ENCODE results near the gene FAM170B. TPM values are rescaled to one million over a fixed set of nuclear protein-coding genes. Genes with fewer than 3 reads are reported as not detected.

The FAM170B gene
- total RNA-seq, 2 donors from 2014 or later: not detected

GRCh38 chr10:49158915-49159314 lies 25.1 kb upstream of the FAM170B start:
- DNase-seq (ENCODE audit: low spot score): no peak
- Histone ChIP-seq H3K27ac (no peak overlapping the region), H3K36me3 (no peaks in the 10 kb centered on the region), H3K27me3 (no peaks in the 10 kb centered on the region), H3K4me3 (no peak overlapping the region), H3K9me3 (no peaks in the 10 kb centered on the region), H3K4me1 (no peaks in the 10 kb centered on the region)
- TF ChIP-seq CTCF (IDR thresholded peaks at IDR 0.05): no peak

DNA sequence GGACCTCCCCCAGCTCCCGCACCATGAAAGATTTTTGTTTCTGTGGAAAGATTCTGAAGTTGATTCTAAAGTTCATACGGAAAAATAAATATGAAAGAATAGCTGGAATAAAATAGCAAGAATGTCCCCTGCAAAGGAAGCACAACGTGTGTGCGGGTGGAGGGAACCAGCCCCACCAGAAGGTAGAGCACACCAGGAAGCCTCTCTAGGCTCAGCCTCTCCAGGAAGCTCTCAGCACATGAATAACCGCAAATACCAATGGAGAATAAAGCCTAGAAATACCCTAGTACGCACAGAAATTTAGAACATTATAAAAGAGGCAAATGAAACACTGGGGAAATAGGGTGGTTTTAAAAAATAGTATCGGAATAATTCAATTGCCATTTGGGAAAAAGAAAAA lies 24.6 kb upstream of the FAM170B start:
- TF ChIP-seq CTCF (IDR thresholded peaks at IDR 0.05): no peak
- H3K9me3 ChIP-seq: no peaks in the 10 kb centered on the region
- H3K4me1 ChIP-seq: no peaks in the 10 kb centered on the region
- no peaks in the 10 kb centered on the region for H3K27me3 ChIP-seq
- DNase-seq (ENCODE audit: low spot score): no peak
- H3K4me3 ChIP-seq: no peak overlapping the region
- H3K27ac ChIP-seq: no peak overlapping the region
- no peaks in the 10 kb centered on the region for H3K36me3 ChIP-seq

DNA sequence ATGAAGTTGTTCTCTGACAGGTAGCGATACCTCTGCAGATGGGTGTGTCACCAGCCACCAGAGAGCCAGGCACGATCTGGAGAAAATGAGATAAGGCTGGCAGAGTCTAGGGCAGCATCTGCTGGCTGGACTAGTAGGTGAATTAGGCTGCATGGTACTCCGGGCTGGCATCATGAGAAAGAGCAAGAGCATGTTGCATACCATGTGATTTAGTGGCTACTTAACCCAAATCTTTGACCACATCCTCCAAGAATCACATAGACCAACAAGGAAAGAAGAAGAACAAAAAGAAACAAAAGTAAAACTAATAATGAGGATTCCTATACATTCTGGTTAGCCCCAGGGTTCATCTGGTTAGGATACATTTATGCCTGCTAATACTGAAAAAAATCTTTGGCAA lies 23.4 kb upstream of the FAM170B start:
- no peaks in the 10 kb centered on the region for H3K27me3 ChIP-seq
- H3K4me3 ChIP-seq: no peak overlapping the region
- H3K9me3 ChIP-seq: no peaks in the 10 kb centered on the region
- H3K36me3 ChIP-seq: no peaks in the 10 kb centered on the region
- no peaks in the 10 kb centered on the region for H3K4me1 ChIP-seq
- DNase-seq (ENCODE audit: low spot score): no peak
- TF ChIP-seq CTCF (IDR thresholded peaks at IDR 0.05): no peak
- no peak overlapping the region for H3K27ac ChIP-seq

GRCh38 chr10:49154641-49155040 lies 20.8 kb upstream of the FAM170B start:
- Histone ChIP-seq H3K27me3 (no peaks in the 10 kb centered on the region), H3K27ac (no peak overlapping the region), H3K4me3 (no peak overlapping the region), H3K4me1 (no peaks in the 10 kb centered on the region), H3K9me3 (no peaks in the 10 kb centered on the region), H3K36me3 (no peaks in the 10 kb centered on the region)
- DNase-seq (ENCODE audit: low spot score): no peak
- TF ChIP-seq CTCF (IDR thresholded peaks at IDR 0.05): no peak

DNA sequence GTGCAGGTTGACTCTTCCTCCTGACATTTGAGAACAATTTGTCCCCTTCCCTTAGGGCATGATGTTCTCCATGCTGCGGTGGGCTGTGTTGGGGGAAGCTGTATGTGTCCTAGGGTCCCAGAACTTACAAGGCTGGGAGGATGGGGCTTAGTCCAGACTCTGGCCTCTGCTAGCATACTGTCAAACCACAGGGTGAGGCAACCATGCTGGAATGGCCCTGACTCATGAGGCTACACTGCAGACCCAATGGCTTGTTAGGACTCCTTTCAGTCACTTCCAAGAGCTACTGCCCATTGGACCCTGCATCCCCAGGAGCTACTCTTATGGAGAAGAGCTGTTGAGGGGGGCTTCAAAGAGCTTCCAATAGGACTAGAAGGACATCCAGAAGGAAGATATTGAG lies 20.1 kb upstream of the FAM170B start:
- H3K9me3 ChIP-seq: no peaks in the 10 kb centered on the region
- H3K27ac ChIP-seq: no peak overlapping the region
- H3K4me3 ChIP-seq: no peak overlapping the region
- DNase-seq (ENCODE audit: low spot score): no peak
- H3K4me1 ChIP-seq: no peaks in the 10 kb centered on the region
- TF ChIP-seq CTCF (IDR thresholded peaks at IDR 0.05): no peak
- no peaks in the 10 kb centered on the region for H3K27me3 ChIP-seq
- no peaks in the 10 kb centered on the region for H3K36me3 ChIP-seq

GRCh38 chr10:49153115-49153514 lies 19.3 kb upstream of the FAM170B start:
- Histone ChIP-seq H3K9me3 (no peaks in the 10 kb centered on the region), H3K27ac (no peak overlapping the region), H3K27me3 (no peaks in the 10 kb centered on the region), H3K4me3 (no peak overlapping the region), H3K36me3 (no peaks in the 10 kb centered on the region), H3K4me1 (no peaks in the 10 kb centered on the region)
- DNase-seq (ENCODE audit: low spot score): no peak
- TF ChIP-seq CTCF (IDR thresholded peaks at IDR 0.05): no peak

All from right atrium auricular region (tissue), 2 donors.